CD4-positive, alpha-beta T cell treated with Interleukin-4 for 4 hours (primary cell): ENCODE results near the gene PPP1R13B.
"Not testable (repeated sequence)": the region's sequence is repeated elsewhere in the genome, so short reads cannot be mapped to it uniquely, and the experiment has no call there.

ENCODE experiments used
- DNase-seq: peaks from one replicate; pipeline ENCODE4 v3.0.0-alpha.2; 2020

Gene PPP1R13B

GRCh38 chr14:103695296-103696069, 151.9 kb downstream of the PPP1R13B start:
- DNase-seq: no peak

GRCh38 chr14:103694572-103695026, 152.8 kb downstream of the PPP1R13B start:
- no peak for DNase-seq

- DNase-seq: no peak
Measured at GRCh38 chr14:103693515-103693914, 153.9 kb downstream of the PPP1R13B start.

GRCh38 chr14:103692871-103693270, 154.5 kb downstream of the PPP1R13B start:
- no peak for DNase-seq

GRCh38 chr14:103692159-103692558, 155.2 kb downstream of the PPP1R13B start:
- DNase-seq: no peak

GRCh38 chr14:103691655-103692054, 155.7 kb downstream of the PPP1R13B start:
- DNase-seq: not testable (repeated sequence)

GRCh38 chr14:103690332-103690731, 157.0 kb downstream of the PPP1R13B start:
- no peak for DNase-seq

GRCh38 chr14:103688906-103689902, 158.2 kb downstream of the PPP1R13B start:
- no peak for DNase-seq

GRCh38 chr14:103688441-103688840, 158.9 kb downstream of the PPP1R13B start:
- no peak for DNase-seq

GRCh38 chr14:103687712-103688111, 159.7 kb downstream of the PPP1R13B start:
- no peak for DNase-seq

GRCh38 chr14:103686831-103687485, 160.4 kb downstream of the PPP1R13B start:
- DNase-seq: no peak

GRCh38 chr14:103685276-103686211, 161.8 kb downstream of the PPP1R13B start:
- no peak for DNase-seq

- no peak for DNase-seq
Measured at GRCh38 chr14:103684871-103685270, 162.5 kb downstream of the PPP1R13B start.

- no peak for DNase-seq
Measured at GRCh38 chr14:103684471-103684870, 162.9 kb downstream of the PPP1R13B start.
